HG03103 (cell line): ENCODE data around the gene RNF4.
"Not testable (repeated sequence)": the region's sequence is repeated elsewhere in the genome, so short reads cannot be mapped to it uniquely, and the experiment has no call there.

ENCODE experiments used
- ATAC-seq: cut with Tn5 transposase; IDR thresholded peaks from one replicate; pipeline ENCODE4 v1.9.1; 2021; ENCODE audit warnings: low read depth; ENCODE audit not compliant: unreplicated experiment

The RNF4 gene

DNA sequence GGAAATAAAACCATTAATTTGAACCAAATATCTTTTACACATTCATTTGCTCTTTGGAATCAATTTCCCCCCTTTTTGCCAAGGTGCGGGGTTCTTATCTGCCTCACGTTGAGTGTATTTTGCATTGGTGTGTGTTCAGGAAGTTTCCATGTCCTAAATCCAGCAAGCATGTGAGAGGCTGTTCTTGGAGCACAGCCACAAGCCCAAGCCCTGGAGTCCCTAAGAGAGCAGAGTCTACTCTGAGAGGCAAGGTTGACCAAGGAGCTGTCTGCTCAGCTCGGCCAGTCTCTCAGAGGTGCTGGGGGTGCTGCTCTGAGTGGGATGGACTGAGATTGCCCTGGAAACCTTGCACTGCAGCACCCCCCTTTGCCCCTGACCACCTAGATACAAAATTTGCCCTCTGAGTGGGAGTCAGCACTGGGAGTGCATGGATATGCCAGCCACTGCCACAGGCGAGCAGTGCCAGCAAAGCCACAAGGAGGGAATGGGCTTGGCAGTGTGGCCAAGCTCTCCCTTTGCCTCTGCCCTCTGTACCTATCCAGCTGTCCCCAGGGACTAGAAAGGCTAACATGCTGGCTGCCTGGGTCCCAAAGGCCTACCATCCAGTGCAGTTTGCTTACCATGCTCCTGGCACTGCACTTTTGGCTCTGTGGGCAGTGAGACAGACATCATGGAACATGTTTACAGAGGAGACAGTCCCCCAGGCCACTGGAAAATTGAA, 47.1 kb downstream of the RNF4 start:
- ATAC-seq: no peak

DNA sequence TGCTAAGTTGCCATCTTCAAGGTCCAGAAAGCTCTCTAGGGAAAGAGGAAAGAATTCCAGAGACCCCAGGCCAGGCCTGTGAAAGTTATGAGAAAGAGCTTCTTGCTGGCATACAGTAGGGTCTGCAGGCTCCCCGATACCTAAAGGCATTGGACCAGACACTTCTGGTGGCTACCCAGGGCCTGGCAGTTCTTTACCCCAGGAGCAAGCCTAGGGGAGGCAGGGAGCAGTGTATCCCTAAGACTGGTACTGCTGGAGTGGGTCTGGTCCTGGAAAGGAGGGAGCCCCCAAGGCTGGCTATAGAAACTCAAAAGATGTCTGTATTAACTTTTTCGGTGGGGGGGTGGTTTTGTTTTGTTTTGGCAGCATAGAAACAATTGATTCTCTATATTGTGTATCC, 47.7 kb downstream of the RNF4 start:
- ATAC-seq: no peak

DNA sequence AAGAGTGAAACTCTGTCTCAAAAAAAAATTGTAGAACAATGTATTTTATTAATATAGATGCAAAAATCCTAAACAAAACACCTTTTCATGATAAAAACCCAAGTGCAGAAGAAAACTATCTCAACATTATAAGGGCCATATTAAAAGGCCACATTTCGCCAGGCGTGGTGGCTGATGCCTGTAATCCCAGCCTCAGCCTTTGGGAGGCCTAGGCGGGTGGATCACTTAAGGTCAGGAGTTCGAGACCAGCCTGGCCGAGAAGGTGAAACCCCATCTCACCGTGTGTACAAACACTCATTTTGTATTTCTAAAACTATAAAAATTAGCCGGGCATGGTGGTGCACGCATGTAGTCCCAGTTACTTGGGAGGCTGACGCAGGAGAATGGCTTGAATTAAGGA, 57.7 kb downstream of the RNF4 start:
- no peak for ATAC-seq

DNA sequence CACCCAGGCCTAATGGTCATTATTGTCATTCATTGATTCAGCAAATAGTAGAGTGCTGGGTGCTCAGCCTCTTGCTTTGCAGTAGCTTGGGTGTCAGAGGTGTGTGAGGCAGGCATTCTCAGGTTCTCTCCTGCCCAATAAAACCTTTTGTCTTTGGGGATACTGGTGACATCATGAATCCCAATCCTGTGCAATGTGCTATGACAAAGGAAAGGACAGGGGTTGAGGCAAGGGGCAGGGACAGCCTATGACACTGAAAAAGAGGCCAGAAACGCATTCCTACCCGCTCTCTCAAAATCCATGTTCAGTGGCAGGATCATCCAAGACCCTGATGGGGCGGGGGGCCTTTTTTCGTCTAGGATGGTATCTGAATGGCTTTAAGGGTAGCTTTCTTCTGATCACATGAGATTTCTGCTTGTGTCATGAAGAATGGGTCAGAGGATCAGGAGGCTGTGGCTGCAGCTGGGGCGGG, 66.0 kb downstream of the RNF4 start:
- no peak for ATAC-seq

DNA sequence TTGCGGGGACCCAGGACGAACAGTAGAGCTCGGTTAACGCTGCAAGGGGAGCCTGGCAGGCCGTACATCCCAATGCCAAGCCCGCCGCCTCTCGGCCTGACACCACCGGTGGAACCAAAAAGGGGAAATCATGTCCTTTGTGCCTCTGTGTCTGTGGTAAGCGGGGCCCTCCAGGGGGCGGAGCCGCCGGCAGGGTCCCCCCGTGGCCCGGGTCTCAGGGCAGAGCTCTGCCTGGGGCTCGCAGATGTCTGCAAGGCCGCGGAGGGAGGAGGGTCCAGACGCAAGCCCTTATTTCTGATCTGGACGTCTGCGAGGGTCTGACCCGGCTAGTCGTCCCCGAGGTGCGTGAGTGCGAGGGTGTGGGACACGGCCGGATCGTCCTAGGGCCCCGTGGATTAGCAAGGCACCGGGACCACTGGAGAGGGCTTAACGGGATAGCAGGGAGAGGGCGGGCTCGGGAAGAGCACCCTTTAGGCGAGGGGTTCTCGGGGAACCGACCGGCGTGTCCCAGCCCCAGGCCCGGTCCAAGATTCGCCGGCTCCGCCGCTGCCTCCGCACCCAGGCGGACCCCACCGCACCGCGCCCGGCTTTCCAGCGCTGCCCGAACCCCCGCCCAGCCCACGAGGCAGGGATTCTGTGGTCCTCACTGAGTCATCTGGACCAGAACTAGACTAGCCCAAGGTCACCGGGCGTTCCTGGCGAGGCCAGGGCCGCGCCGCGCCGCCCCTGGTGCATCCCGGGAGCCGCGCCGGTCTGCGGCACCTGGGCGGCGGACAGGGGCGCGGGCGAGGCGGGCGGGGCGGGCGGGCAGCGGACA, 66.7 kb downstream of the RNF4 start:
- ATAC-seq: peak; percentile 7

DNA sequence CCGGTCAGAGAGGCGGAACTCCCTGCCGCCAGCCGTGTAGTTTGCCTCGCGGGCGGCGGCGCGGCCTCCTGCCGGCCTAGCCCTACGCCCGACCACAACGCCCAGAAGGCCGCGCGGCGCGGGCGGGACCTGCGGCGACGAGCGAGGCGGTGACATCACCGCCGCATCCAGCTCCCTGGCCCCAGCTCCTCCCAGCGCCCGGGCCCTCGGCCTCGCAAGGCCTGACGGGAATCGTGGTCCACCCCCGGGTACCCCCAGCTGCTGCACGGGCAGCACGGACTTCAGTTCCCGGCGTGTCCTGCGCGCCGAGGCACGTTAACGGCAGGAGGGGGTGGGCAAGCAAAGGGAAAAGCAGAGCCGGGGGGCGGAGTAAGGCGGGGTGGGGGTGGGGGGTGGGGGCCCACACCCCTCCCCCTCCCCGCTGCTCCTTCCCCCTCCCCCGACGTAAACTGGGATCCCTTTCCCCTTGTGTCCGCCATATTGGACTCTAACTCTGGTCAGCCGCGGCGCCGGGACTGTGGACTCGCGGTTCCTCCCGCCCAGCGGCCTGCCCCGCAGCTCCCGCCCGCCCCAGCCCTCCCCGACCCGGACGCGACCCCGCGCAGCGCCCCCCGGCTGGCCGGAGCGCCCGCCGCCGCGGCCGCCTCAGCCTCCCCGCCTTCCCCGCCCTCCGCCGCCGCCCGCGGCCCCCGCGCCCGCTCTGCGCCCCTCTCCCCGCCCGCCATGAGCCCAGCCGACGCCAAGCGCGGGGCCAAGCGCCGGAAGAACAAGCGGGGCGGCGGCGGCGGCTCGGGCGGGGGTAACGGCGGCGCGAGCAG, 67.5 kb downstream of the RNF4 start, which contains the start of gene FAM193A:
Gene FAM193A, plus strand, starts transcription at position 455 of the 818 bp plus-strand sequence. Its CDS starts 269 bp downstream, at position 724.
- peak; percentile 84 for ATAC-seq

DNA sequence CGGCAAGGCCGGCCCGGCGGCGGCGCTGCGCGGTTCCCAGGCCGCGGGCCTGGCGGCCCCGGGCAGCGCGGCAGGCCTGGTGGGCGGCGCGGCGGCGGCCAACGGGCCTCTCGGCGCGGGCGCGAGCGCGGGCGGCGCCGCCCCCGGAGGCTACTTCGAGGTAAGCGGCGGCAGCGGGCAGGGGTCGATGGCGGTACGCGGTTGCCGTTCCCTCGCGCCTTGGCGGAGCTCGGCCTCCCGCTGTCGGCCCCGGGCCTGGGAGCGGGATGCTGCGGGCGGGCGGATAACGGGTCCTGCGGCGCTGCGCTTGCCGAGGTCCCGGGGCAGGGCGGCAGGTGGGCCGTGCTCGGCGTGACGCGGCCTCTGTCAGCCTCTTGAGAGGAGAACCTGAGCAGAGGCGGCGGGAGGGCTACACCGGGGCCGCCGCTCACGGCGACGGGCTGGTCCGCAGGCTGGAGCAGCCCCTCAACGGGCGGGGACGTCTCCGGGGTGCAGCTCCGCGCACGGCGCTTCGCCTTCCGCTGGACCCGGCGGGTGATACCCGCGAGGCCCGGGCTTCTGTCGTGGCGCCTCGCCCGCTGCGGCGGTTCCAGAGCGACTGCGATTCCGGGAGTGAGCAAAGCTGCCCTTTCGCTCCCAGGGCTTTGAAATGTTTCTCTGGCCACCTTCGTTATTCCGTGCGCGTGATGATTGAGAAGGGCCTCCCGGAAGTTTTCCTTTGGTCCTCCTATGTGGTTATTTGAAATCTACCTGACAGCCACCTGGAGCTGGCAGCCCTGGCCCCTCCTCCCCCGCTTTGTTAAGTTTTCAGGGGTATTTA, 68.3 kb downstream of the RNF4 start:
- peak; percentile 18 for ATAC-seq

DNA sequence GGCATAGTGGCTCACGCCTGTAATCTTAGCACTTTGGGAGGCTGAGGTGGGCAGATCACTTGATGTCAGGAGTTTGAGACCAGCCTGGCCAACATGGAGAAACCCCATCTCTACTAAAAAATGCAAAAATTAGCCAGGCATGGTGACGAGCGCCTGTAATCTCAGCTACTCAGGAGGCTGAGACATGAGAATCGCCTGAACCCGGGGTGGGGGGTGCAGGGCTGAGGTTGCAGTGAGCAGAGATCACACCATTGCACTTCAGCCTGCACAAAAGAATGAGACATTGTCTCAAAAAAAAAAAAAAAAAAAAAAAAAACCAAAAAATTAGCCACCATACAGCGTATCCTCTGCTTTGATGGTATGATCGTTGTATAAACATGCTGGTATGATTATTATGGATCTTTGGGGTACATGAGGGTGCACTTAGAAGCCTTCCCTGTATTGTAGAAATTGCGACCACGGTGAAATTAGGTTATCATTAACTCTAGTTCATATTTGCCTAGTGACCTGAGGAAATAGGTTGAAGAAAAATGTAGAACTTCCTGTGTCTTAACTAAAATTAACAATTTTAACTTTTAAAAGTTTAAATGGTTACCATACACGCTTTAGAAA, 74.8 kb downstream of the RNF4 start:
- ATAC-seq: not testable (repeated sequence)

DNA sequence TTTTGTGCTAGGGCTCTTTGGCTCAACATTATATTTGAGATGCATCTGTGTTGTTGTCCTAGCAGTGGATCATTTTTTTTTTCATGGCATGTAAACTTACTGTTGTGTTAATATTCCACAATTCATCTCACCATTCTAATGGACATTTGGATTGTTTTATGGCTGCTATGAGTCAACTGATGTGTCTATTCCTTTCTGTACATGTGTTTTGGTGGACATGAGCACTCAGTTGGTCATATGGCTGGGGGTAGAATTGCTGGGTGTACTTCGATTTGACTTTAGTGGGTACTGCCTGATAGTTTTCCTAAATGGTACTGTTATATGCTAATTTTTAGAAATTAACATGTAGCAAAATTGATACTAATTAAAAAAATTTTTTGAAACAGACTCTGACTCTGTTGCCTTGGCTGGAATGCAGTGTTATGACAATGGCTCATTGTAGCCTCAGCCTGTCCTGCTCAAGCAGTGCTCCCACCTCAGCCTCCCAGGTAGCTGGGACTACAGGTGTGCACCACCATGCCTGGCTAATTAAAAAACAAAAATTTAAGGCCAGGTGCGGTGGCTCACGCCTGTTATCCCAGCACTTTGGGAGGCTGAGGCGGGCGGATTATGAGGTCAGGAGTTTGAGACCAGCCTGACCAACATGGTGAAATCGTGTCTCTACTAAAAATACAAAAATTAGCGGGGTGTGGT, 76.6 kb downstream of the RNF4 start:
- ATAC-seq: no peak

DNA sequence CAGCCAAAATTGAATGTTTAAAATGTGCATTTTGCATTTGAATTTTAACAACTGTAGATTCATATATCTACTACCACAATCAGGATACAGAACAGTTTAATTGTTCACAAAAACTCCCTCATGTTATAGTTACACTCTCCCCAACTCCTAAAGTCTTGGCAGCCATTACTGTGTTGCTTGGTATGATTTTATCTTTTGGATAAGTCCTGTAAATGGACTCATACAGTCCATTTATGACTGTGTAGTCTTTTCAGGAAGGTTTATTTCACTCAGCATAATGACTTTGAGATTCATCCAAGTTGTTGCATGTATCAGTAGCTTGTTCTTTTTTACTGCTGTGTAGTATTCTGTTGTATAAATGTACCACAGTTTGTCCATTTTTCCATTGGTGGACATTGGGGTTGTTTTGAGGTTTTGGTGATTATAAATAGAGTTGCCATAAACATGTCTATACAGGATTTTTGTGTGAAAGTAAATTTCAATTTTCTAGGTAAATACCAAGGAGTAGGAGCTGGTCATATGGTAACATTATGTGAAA, 77.4 kb downstream of the RNF4 start:
- ATAC-seq: no peak

DNA sequence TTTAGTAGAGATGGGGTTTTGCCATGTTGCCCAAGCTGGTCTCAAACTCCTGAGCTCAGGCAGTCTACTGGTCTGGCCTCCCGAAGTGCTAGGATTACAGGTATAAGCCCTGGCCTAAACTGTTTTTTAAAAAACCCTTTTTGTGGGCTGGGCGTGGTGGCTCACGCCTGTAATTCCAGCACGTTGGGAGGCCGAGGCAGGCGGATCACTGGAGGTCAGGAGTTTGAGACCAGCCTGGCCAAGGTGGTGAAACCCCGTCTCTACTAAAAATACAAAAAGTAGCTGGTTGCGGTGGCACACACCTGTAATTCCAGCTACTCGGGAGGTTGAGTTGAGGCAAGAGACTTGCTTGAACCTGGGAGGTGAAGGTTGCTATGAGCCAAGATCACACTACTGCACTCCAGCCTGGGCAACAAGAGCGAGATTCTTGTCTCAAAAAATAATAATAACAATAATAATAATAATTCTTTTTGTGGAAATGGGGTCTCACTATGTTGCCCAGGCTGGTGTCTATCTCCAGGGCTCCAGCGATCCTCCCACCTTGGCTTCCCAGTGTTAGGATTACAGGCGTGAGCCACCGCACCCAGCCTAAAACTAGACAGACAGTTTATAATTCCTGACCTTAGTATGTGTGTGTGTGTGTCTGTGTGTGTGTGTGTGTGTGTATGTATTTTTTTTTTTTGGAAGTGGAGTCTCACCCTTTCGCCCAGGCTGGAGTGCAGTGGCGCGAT, 78.2 kb downstream of the RNF4 start:
- not testable (repeated sequence) for ATAC-seq

DNA sequence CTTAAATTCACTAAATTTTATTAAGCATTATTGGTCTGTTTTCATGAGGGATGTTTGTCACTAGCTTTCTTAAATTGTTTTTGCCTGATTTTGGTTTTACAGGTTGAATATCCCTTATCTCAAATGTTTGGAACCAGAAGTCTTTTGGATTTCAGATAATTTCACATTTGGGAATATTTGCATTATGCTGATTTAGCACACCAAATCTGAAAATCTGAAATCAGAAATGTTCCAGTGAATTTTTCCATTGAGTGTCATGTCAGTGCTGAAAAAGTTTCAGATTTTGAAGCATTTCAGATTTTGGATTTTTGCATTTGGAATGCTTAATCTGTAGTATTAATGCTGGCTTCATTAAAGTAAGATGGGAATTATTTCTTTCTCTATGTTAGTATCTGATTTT, 82.2 kb downstream of the RNF4 start:
- ATAC-seq: no peak

DNA sequence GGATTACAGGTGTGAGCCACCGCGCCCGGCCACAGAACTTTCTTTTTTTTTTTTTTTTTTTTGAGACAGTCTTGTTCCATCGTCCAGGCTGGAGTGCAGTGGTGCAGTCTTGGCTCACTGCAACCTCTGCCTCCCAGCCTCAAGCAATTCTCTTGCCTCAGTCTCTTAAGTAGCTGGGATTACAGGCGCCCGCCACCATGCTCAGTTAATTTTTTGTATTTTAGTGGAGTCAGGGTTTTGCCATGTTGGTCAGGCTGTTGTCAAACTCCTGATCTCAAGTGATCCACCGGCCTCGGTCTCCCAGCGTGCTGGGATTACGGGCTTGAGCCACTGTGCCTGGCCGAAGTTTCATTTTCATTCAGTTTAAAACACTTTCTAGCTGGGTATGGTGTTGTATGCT, 83.9 kb downstream of the RNF4 start:
- no peak for ATAC-seq

DNA sequence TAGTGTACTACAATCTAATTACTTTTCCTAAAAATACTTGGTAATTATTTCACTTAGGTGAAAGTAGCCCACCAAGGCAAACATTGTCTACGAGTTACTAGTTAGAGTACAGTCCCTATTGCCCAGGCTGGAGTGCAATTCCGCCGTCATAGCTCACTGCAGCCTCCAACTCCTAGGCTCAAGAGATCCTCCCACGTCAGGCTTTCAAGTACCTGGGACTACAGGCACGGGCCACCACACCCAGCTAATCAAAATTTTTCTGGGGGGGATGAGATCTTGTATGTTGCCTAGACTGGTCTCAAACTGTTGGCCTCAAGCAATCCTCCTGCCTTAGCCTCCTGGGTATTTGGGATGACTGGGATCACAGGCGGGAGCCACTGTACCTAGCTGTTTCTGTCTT, 89.4 kb downstream of the RNF4 start:
- no peak for ATAC-seq

DNA sequence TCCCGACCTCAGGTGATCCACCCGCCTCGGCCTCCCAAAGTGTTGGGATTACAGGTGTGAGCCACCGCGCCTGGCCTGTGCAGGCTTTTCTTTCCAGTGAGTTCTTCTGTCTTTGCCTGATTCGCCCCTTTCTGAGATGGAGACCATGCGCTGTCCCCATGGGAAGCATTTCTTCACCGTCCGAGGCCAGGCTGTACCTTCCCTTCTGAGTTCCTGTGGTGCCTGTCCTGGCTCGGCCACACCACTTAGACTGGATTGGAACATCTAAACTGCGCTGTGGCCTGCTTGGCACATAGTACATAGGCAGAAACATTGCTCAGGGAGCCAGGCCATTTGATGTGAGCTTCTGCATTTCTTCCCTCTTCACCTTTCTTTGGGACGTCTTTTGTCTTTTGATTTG, 91.3 kb downstream of the RNF4 start:
- ATAC-seq: no peak
